Dermis blood vessel endothelial cell (primary cell): Measurements from ENCODE around the gene SLC19A1. TPM values are rescaled to one million over a fixed set of nuclear protein-coding genes. Genes with fewer than 3 reads are reported as not detected.

ENCODE experiments used
- DNase-seq: peaks from one replicate; pipeline ENCODE4 v3.0.0; 2010
- total RNA-seq: library from RNA; depleted of rRNA; stranded (reverse); fragments of >200 nt; gene quantifications from 2 replicates; pipeline ENCODE4 v1.2.3, GENCODE V29; 2014

SLC19A1 gene
- total RNA-seq, 1 donor from 2014 or later: 5.8 TPM

- DNase-seq: no peak
These were observed 15.9 kb upstream of the SLC19A1 start for GRCh38 chr21:45558044-45558721.

GRCh38 chr21:45557616-45558043 lies 15.4 kb upstream of the SLC19A1 start:
- no peak for DNase-seq

DNA sequence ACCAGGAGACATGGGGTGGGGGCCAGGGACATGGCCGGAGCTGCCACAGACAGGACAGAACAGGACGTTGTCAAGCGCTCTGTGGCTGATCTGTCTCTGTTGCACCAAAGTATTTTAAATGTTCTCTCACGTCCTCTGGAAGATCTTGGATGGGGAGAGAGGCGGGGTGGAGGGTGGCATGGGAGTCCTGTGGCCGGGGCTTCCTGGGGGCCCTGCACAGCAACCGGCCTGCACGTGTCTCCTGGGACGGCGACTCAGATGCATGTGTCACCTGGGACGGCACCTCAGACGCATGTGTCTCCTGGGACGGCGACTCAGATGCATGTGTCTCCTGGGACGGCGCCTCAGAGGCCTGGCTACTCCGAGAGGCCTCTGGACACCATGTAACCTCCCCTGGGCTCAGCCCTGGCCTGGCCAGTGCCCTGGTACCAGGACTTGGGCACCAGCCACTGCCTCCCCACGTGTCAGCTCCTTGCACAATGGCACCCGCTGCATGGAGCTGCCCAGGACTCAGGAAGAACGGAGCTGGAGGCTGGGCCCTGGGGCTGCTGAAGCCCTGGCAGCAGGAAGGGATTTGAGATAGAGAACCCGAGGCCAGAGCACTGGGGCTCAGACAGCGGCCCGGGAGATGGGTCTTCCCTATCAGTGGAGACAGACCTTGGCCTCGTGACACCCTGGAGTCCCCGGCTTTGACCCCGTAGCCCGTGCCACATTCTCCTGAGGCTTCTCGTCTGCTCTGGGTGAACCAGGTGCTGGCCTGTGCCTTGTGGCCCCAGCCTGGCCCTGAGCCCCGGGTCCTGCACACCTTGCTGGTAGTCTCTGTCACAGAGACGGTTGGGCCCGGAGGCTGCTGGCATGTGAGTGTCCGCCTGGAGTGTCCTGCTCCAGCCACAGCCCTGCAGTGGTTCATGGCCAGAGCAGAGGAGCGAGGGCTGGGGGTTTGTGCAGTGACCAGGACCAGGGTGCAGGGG lies 14.7 kb upstream of the SLC19A1 start:
- DNase-seq: no peak

DNA sequence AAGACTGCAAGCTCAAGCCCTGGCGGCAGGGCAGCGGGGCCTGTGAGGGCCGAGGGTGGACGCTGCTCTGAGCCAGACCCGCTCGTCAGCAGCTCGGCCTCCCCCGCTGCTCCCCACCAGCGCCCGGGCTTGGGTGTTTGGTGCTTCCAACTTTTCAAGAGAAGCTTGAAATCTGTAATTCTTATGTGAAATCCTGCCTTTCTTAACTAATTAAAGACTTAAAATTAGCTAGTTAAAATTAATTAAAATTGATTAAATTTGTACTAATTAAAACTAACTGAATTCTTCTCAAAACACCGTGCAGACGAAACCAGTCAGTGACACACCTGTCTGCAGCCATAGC lies 14.0 kb upstream of the SLC19A1 start:
- DNase-seq: no peak

DNA sequence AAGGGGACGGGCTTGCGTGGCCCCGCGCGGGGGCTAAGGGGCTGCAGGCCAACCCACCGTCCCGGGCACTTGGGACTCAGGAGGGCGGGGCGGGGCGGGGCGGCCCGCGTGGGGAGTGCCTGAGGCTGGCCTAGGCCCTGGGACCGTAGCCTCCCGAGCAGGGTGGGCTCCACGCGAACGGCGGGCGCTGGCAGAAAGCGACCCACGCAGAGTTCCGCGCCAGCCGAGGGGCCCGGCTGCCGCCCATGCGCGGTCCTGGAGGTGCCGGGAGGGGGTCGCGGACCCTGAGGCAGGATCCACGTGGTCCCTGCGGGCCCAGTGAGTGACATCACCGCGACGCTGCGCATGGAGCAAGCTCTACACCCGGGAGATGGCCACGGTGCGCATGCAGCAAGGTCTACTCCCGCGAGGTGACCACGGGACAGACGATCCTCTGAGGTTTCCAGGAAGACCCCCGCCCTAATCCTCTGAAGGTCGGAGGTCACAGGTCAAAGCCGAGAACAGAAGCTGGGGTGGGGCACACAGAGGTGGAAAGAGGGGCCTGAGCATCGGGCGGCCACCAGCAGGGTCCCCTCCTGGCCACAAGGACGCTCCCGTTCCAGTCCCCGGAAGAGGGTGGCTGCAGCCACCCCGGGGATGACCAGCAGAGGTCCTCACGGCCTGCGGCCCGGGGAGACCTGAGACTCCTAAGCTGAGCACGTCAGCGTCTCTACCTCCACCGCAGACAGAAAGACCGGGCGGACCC lies 13.5 kb upstream of the SLC19A1 start:
- DNase-seq: peak; percentile 78

- no peak for DNase-seq
These were observed 13.0 kb upstream of the SLC19A1 start for GRCh38 chr21:45555251-45555556.

- peak; percentile 85 for DNase-seq
These were observed 12.4 kb upstream of the SLC19A1 start for GRCh38 chr21:45554477-45555175.

- DNase-seq: no peak
These were observed 10.6 kb upstream of the SLC19A1 start for GRCh38 chr21:45552696-45553391.

GRCh38 chr21:45551783-45552695 lies 9.8 kb upstream of the SLC19A1 start:
- no peak for DNase-seq

- peak; percentile 94 for DNase-seq
These were observed 9.1 kb upstream of the SLC19A1 start for GRCh38 chr21:45551316-45551715.

- peak; percentile 14 for DNase-seq
These were observed 8.4 kb upstream of the SLC19A1 start for GRCh38 chr21:45550522-45551210.

- no peak for DNase-seq
These were observed 7.6 kb upstream of the SLC19A1 start for GRCh38 chr21:45549626-45550463.

- DNase-seq: peak; percentile 30
These were observed 6.7 kb upstream of the SLC19A1 start for GRCh38 chr21:45548711-45549491.

- no peak for DNase-seq
These were observed 5.3 kb upstream of the SLC19A1 start for GRCh38 chr21:45547545-45547900.

DNA sequence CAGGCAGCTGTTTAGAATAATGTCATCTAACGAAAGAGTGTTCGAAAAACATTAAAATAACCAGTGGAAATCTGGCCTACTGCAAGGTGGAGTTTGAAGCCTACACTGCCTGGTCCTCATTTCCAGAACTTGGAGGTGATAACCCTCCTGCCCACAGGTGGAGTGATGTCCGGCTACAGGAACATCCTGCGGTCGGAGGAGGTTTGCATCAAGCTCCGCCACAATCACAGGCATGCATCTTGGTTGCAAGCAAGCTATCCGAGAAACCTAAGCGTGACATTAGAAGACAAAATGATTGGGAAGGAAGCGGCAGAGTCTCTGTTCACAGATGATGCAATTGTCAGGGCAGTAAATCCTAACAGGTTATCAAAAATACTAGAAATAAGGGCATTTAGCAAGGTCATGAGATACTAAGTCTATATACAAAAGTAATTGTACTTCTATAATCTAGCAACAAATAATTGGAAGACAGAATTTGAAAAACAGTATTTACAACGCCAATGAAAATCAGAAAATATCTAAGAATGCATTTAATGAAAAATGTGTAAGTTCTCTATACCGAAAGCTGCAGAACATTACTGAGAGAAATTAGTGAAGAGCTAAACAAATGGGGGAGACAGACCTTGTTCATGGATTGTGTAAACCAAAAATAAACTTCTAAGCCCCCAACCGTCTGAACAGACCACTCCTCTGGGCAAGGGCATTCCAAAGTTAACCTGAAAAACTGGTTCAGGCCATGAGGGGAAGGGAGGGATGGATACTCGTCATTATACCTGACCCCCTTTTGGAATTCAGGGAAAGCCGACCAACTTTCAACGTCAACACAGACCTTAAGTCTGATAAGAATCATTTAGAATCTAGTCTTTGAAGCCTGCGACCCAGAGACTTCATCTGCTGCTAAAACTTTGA lies 4.7 kb upstream of the SLC19A1 start:
- no peak for DNase-seq

GRCh38 chr21:45545691-45546531 lies 3.7 kb upstream of the SLC19A1 start:
- no peak for DNase-seq

- DNase-seq: no peak
These were observed 3.0 kb upstream of the SLC19A1 start for GRCh38 chr21:45545236-45545570.
